GM15510 (cell line): ENCODE results near the gene FAM20C.

ENCODE experiments used
- POLR2A ChIP-seq: IDR thresholded peaks from 3 replicates; pipeline ENCODE4 v1.6.1; 2011; ENCODE audit warnings: borderline replicate concordance; ENCODE audit not compliant: insufficient read length; ENCODE audit errors: extremely low read depth

The FAM20C gene

DNA sequence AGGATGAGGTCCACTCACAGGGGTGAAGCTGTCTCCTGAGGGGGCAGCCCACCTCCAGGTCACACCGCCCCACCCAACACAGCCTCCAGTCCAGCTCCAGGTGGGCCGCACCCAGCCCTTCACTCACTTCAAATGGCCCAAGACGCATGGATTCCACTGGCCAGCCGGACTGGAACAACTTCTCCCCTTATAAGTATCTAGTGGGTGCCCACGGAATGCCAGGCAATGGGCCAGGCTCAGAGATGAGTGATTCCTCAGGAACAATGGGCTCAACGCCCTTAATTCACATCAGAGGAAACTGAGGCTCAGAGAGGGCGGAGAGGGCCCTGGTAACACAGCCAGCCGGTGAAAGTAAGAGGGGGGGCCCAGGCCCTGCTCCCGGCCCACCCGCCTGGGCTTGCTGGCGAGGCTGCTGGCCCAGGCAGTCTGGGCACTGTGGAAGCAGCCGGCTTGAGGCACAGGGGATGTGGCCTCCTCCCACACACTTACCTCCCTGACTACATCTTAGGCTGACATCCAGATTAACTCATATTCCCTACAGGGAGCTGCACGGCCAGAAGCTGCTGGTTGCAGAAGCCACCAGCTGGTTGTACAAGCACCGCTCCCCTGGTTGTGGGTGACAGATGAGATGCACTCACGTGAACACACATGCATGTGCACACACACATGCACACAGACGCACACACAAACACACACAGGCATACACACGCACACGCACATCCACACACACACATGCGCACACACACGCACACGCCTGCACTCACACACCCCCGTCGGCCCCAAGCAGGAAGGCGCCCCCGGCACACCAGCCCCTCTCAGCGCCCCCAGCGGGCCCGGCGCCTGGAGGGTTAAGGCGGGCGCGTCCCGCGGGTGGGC, 1.0 kb upstream of the FAM20C start:
- TF ChIP-seq POLR2A, result no peak

GRCh38 chr7:192701-193480, 520 bp downstream of the FAM20C start:
- TF ChIP-seq POLR2A, result no peak

- no peak for TF ChIP-seq POLR2A
Measured at GRCh38 chr7:193481-194251, 1.3 kb downstream of the FAM20C start.

DNA sequence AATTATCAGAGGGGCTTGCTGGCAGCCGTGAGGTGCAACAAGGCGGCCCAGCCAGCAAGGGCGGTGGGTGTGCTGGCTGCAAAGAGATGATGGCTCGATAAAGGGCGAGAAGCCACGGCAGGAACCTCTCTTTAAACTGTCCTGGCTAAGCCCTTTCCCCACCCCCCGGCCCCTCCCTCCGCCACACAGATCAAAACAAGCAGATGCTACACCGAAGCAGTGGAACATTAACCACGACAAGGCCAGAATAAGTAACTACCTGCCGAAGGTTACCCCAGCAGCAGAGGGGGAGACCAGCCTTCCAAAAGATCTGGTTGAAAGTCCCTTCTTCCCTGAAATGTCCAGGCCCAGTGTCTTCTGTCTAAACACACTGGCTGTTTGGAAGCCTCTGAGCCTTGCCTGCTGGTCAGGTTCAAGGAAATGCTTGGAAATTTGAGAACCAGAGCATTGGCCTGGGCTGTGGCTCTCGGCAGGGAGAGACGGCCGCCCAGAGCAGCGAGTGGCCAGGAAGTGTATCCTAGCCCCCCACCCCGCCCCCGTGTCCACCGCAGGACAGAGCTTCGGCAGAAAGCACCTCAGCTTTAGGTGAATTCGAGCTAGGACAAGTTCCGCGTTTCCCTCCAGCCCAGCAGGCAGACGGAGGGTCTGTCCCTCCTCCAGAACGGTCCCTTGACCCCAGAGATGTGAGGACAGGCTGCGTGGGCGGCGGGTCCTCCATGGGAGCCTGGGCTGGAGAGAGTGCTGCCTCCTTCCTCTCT, 2.1 kb downstream of the FAM20C start:
- TF ChIP-seq POLR2A, result no peak

GRCh38 chr7:195010-195829, 2.8 kb downstream of the FAM20C start:
- TF ChIP-seq POLR2A, result no peak

GRCh38 chr7:195830-196128, 3.4 kb downstream of the FAM20C start:
- no peak for TF ChIP-seq POLR2A

GRCh38 chr7:196283-196682, 3.9 kb downstream of the FAM20C start:
- no peak for TF ChIP-seq POLR2A

GRCh38 chr7:196778-197321, 4.5 kb downstream of the FAM20C start:
- TF ChIP-seq POLR2A, result no peak

GRCh38 chr7:197413-198335, 5.3 kb downstream of the FAM20C start:
- no peak for TF ChIP-seq POLR2A

DNA sequence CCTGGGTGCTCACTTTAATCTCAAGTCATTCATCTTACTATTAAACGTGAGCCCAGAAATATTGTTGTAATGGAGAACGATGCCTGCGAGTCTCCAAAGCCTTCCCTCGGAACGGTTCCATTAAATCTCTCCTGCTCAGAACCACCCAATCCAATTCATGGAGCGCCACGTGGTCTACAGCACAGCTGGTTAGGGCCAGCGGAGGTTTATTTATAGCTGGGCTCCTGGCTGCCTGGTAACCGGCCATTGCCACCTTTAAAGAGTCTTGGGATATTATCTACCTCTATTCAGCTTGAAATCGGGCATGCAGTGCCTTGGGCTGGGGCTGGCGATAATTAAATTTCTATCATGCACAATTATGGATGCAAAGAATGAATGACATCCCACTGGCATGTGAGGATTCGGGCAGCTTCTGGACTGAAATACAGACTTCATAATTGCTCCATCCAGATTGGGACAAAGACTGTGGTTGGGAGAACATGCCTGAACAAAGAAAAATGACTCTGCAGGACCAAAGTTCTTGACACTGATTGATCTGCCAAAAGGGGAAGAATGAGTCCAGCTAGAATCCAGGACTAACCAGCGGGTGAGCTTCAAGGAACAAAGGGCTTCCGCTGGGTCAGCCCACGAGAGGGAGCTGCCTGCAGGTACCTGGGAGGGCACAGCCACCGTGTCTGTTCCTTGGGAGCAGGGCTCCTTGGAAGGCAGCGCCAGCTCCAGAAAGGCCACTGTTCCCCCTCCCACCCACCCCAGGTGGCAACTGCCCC, 7.3 kb downstream of the FAM20C start:
- TF ChIP-seq POLR2A, result no peak

DNA sequence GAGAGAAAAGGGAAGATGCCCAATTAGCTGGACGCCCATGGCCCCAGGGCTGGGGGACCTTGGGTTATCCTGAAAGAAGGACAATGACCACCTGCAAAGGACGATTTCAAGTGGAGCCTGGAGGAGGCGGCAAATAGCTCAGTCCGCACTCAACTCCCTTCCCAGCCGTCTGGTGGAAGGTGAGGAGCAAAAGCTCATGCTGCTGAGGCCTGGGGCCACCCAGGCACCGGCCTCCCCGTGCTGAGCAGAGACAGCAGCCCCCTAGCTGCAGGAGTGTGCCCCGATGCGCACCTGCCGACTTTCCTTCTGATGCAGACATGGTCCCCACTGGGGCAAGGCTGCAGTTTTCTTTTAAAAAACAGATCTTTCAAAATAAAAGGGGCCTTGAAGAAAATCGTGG, 7.9 kb downstream of the FAM20C start:
- no peak for TF ChIP-seq POLR2A

DNA sequence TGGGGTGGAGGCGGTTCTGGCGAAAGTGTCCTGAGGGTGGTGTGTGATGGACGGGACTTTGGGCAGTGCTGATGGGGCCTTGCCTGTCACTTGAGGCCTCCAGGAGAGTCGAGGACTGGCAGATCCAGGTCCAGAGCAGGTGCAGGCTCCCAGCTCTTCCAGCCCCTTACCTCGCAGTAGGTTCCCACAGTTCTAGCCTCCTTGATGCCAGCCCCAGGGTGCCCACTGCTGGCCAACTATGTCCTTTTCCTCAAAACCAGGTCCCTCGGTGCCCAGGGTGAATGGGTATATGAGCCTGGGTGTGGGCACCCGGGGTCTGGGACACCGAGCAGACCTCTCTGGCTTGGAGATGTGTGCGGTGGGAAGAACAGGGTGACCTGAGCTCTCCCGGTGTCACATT, 8.3 kb downstream of the FAM20C start:
- no peak for TF ChIP-seq POLR2A

DNA sequence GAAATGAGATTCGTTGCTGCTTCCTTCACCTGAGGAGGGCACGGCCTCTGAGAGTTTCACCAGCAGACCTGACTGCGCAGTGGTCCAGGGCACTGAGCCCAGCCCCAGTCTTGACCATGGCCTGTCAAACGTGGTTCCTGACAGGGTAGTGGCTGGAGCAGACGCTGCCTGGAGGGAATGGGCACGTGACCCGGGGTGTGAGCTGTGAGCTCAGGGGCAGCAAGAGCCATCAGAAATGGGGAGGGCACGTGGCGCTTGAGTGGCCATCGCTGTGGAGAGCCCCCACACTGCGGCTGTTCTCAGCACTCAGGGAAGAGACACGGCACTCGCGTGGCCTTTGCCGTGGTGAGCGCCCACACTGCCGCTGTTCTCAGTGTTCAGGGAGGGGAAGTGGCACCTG, 12.0 kb downstream of the FAM20C start:
- no peak for TF ChIP-seq POLR2A
